ENCODE data around the gene ABLIM2. TPM values are rescaled to one million over a fixed set of nuclear protein-coding genes. Genes with fewer than 3 reads are reported as not detected.

Gene ABLIM2
- total and polyA plus RNA-seq, 2 of the 13 experiments (the other 11 are each of a cell fraction or from before 2014, with no cell fraction given), result 0.20 to 0.37 TPM

DNA sequence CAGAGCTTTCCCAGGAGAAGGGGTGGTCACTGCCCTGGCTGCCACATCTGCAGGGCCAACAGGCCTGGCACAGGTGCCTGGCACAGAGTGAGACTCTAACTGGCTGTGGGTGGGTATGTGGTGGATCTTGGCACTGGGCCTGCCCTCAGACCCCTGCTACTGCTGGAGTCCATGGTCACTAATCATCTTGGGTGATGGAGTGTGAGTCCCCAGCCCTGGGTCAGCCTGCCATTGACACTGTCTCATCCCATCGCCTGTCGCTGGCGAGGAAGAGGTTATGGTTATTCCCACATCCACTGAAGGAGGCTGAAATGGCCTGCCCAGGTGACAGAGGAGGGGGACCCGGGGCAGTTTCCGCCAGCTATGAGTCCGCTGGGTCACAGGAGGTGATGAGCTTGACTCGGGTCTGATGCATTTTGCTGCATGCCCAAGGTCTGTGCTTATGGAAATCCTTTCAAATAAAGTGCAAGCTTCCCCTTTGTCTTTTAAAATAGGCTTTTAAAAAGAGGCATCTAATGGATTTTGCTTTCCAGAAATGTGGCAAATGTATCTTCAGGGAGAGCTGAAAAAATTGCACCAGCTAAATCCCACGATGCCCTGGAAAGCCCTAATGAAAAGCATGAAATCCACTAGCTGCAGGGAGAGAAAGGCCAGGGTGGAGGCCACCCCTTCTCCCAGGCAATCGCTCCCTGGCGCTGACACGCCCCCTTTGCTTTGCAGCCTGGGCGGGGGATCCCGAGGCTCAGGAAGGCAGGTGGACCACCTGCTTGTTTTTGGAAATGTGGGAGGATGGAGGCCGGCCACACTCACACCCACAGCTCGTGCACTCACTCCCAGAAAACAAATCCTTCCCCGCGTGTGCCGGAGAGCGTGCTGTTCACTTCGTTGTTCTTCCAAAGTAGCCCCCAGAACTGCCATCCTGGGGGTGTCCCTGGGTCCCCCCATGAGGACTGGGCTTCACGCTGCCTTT lies 54.9 kb downstream of the ABLIM2 start:
- no peak for ATAC-seq

More for the DNA sequence above, 54.9 kb downstream of the ABLIM2 start:
- Histone ChIP-seq H3K79me2 (ENCODE audit: insufficient read depth, low read length) (no peaks in the 10 kb centered on the region), H3K9me3 (ENCODE audit: low read length) (0 out of 2 replicates have a peak, but pooled peaks cover 4% of the 10 kb centered on the region), H3K27me3 (ENCODE audit: control insufficient read depth in 1 of 2, insufficient read depth in 2 of 2, low read length in 2 of 2) (peaks cover 4 to 65% of the 10 kb centered on the region in 2 experiments; a peak in 4 of 5 replicates), H3K4me2 (ENCODE audit: low read depth, low read length) (no peak overlapping the region), H2AFZ (ENCODE audit: low read length) (no peak overlapping the region), H3K27ac (ENCODE audit: extremely low read length, insufficient read depth, low read length) (no peak overlapping the region), H3K4me1 (ENCODE audit: insufficient read depth, low read length) (peaks cover 8% of the 10 kb centered on the region), H3K9ac (ENCODE audit: insufficient read depth, low read depth, low read length) (no peak overlapping the region), H3K4me3 (replicated peaks in 1 of 3; ENCODE audit: insufficient read depth in 1 of 3, low read depth in 2 of 3, low read length in 3 of 3) (no peak overlapping the region), H3K36me3 (replicated peaks in 1 of 2; ENCODE audit: control insufficient read depth in 1 of 2, insufficient read depth in 2 of 2, low read length in 2 of 2) (no peaks in the 10 kb centered on the region), H4K20me1 (ENCODE audit: insufficient read depth, low read length) (no peaks in the 10 kb centered on the region)
- in situ Hi-C loops (cut with HindIII; ENCODE audit: extremely low pct_ligation_motif_present, low pct_unique_long_range_greater_than_20kb) (no loop called here), intact Hi-C loops (cut with micrococcal nuclease; ENCODE audit: unreplicated experiment) (no loop called here)
- BruUV-seq (replicated peaks), result no TSS peak
- TF ChIP-seq GTF3A (CRISPR knock-in tag; conservative IDR thresholded peaks at IDR 0.05) (no peak), ATF1 (CRISPR knock-in tag; IDR thresholded peaks at IDR 0.05) (no peak), ZNF430 (CRISPR knock-in tag; IDR thresholded peaks at IDR 0.05) (no peak), ZNF138 (CRISPR knock-in tag; IDR thresholded peaks at IDR 0.05; ENCODE audit: low read depth) (no peak), PBX2 (CRISPR knock-in tag; IDR thresholded peaks at IDR 0.05) (no peak), TEAD3 (CRISPR knock-in tag; optimal IDR thresholded peaks at IDR 0.05; ENCODE audit: borderline replicate concordance) (no peak), DRAP1 (CRISPR knock-in tag; IDR thresholded peaks at IDR 0.05) (no peak)
- DNase-seq (ENCODE audit: low spot score) (no peak), FAIRE-seq (no peak)
- ChIA-PET POLR2A (no interaction called here), CTCF (ENCODE audit: low intra/inter-chr PET ratio, low total read pairs) (no interaction called here)
- 35% methylated on average over 9 of the region's 21 CpGs for WGBS (ENCODE audit: low lambda C conversion rate)

All from HepG2 (cell line).